GM19463 (cell line): ENCODE data around the gene GNG2.
A peak's percentile ranks its signal among the peaks of the same experiment; 100 is the strongest.

Source experiments
- ATAC-seq: cut with Tn5 transposase; IDR thresholded peaks from one replicate; pipeline ENCODE4 v1.9.1; 2021; ENCODE audit warnings: mild to moderate bottlenecking, moderate library complexity; ENCODE audit not compliant: unreplicated experiment

Gene GNG2

GRCh38 chr14:51884086-51884927 is 23.9 kb downstream of the GNG2 start:
- peak; percentile 74 for ATAC-seq

- ATAC-seq: no peak
Measured at GRCh38 chr14:51889851-51890250, 29.4 kb downstream of the GNG2 start.

GRCh38 chr14:51894250-51894649 is 33.8 kb downstream of the GNG2 start:
- ATAC-seq: no peak

GRCh38 chr14:51895375-51895774 is 35.0 kb downstream of the GNG2 start:
- ATAC-seq: no peak

- ATAC-seq: no peak
Measured at GRCh38 chr14:51897791-51898355, 37.5 kb downstream of the GNG2 start.

GRCh38 chr14:51901475-51902024 is 41.1 kb downstream of the GNG2 start:
- ATAC-seq: no peak

GRCh38 chr14:51905656-51906121 is 45.3 kb downstream of the GNG2 start:
- ATAC-seq: peak; percentile 92

- ATAC-seq: no peak
Measured at GRCh38 chr14:51908086-51908485, 47.7 kb downstream of the GNG2 start.

- no peak for ATAC-seq
Measured at GRCh38 chr14:51912112-51912786, 51.8 kb downstream of the GNG2 start.

- ATAC-seq: no peak
Measured at GRCh38 chr14:51914310-51914709, 53.9 kb downstream of the GNG2 start.

GRCh38 chr14:51917193-51917592 is 56.8 kb downstream of the GNG2 start:
- no peak for ATAC-seq

- no peak for ATAC-seq
Measured at GRCh38 chr14:51921026-51921425, 60.6 kb downstream of the GNG2 start.

GRCh38 chr14:51922624-51923023 is 62.2 kb downstream of the GNG2 start:
- ATAC-seq: no peak

- ATAC-seq: no peak
Measured at GRCh38 chr14:51924600-51924999, 64.2 kb downstream of the GNG2 start.

- ATAC-seq: no peak
Measured at GRCh38 chr14:51925980-51926379, 65.6 kb downstream of the GNG2 start.

GRCh38 chr14:51926449-51926848 is 66.0 kb downstream of the GNG2 start:
- no peak for ATAC-seq

- no peak for ATAC-seq
Measured at GRCh38 chr14:51928568-51928967, 68.2 kb downstream of the GNG2 start.

GRCh38 chr14:51929166-51929565 is 68.8 kb downstream of the GNG2 start:
- ATAC-seq: no peak

- ATAC-seq: no peak
Measured at GRCh38 chr14:51929910-51930682, 69.7 kb downstream of the GNG2 start.

GRCh38 chr14:51931308-51931707 is 70.9 kb downstream of the GNG2 start:
- ATAC-seq: no peak

GRCh38 chr14:51933191-51933590 is 72.8 kb downstream of the GNG2 start:
- ATAC-seq: no peak
